Adipocyte (in vitro differentiated cells): Measurements from ENCODE around the gene HDAC11.
"Not testable (repeated sequence)": the region's sequence is repeated elsewhere in the genome, so short reads cannot be mapped to it uniquely, and the experiment has no call there.

Source experiments
- DNase-seq: peaks from one replicate; pipeline ENCODE4 v3.0.0-alpha.2; 2015; ENCODE audit warnings: low read depth
- H3K27me3 ChIP-seq: replicated peaks from 2 replicates; pipeline ENCODE4 v1.7.0; 2013; ENCODE audit warnings: mild to moderate bottlenecking, low read length, moderate library complexity; ENCODE audit not compliant: control insufficient read depth, insufficient read depth
- H3K36me3 ChIP-seq: 2 replicates; pipeline ENCODE4 v1.7.0; 2013; ENCODE audit warnings: low read length, mild to moderate bottlenecking, moderate library complexity; ENCODE audit not compliant: control insufficient read depth, insufficient read depth, severe bottlenecking
- H3K4me1 ChIP-seq: 2 replicates; pipeline ENCODE4 v1.7.0; 2013; ENCODE audit warnings: mild to moderate bottlenecking, low read length, moderate library complexity; ENCODE audit not compliant: control insufficient read depth, insufficient read depth
- H3K4me3 ChIP-seq: 2 replicates; pipeline ENCODE4 v1.7.0; 2013; ENCODE audit warnings: mild to moderate bottlenecking, low read length, moderate library complexity
- H3K9ac ChIP-seq: 2 replicates; pipeline ENCODE4 v1.7.0; 2013; ENCODE audit warnings: mild to moderate bottlenecking, low read length, moderate library complexity
- H3K9me3 ChIP-seq: 2 replicates; pipeline ENCODE4 v1.7.0; 2013; ENCODE audit warnings: mild to moderate bottlenecking, low read length, moderate library complexity; ENCODE audit not compliant: control insufficient read depth

HDAC11 gene

GRCh38 chr3:13479582-13480339, at the start of gene HDAC11:
HDAC11 (plus strand) TSS chr3:13480306; CDS start chr3:13480348, 42 bp downstream.
- Histone ChIP-seq H3K9ac (peak within 1 kb of the TSS; percentile 92), H3K27me3 (peaks cover 2% of the 10 kb centered on the region), H3K36me3 (no peaks in the 10 kb centered on the region), H3K9me3 (no peaks in the 10 kb centered on the region), H3K4me1 (peaks cover 19% of the 10 kb centered on the region), H3K4me3 (peak within 1 kb of the TSS; percentile 83)
- DNase-seq: peak; percentile 99

GRCh38 chr3:13430411-13430875, 49.7 kb upstream of the HDAC11 start:
- H3K36me3 ChIP-seq, H3K9me3 ChIP-seq, DNase-seq, H3K4me3 ChIP-seq, H3K9ac ChIP-seq, H3K4me1 ChIP-seq: not testable (repeated sequence)
- peaks cover 13% of the 10 kb centered on the region for H3K27me3 ChIP-seq

DNA sequence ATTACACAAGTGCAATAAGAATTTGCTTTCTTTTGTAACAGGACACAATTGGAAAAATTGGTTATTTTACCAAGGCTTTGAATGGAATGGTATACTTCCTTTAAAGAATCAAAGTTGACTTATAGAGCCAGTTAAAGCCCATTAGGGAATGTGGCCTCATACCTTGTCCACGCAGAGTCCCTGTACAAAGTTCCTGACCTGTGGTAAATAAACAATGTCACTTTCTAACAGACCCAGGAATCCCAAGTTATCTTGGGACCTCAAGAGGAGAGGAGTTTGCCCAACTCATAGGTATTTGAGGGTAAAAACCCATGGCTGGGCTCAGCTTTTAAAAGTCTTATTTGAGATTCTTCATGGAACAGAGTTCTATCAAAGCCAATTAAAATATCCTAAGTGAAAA, 48.0 kb upstream of the HDAC11 start:
- peaks cover 23% of the 10 kb centered on the region for H3K27me3 ChIP-seq
- H3K36me3 ChIP-seq: no peaks in the 10 kb centered on the region
- no peak for DNase-seq
- H3K4me3 ChIP-seq: no peak overlapping the region
- H3K9me3 ChIP-seq: peaks cover 4% of the 10 kb centered on the region
- no peaks in the 10 kb centered on the region for H3K4me1 ChIP-seq
- no peak overlapping the region for H3K9ac ChIP-seq

- Histone ChIP-seq H3K4me1 (no peaks in the 10 kb centered on the region), H3K4me3 (no peak overlapping the region), H3K36me3 (no peaks in the 10 kb centered on the region), H3K9ac (no peak overlapping the region), H3K9me3 (peaks cover 4% of the 10 kb centered on the region), H3K27me3 (peaks cover 20% of the 10 kb centered on the region)
- DNase-seq: no peak
These were observed 46.2 kb upstream of the HDAC11 start for GRCh38 chr3:13433912-13434311.

DNA sequence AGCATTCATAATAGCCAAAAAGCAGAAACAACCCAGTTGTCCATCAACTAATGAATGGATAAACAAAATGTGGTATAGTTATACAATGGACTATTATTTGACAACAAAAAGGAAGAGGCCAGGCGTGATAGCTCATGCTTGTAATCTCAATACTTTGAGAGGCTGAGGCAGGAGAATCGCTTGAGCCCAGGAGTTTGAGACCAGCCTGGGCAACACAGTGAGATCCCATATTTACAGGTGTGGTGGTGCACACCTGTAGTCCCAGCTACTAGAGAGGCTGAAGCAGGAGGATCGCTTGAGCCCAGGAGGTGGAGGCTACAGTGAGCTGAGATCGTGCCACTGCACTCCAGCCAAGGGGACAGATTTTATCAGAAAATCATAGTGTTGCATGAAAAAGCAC, 43.9 kb upstream of the HDAC11 start:
- H3K4me1 ChIP-seq, H3K36me3 ChIP-seq, DNase-seq, H3K9me3 ChIP-seq, H3K4me3 ChIP-seq, H3K9ac ChIP-seq: not testable (repeated sequence)
- peaks cover 21% of the 10 kb centered on the region for H3K27me3 ChIP-seq

DNA sequence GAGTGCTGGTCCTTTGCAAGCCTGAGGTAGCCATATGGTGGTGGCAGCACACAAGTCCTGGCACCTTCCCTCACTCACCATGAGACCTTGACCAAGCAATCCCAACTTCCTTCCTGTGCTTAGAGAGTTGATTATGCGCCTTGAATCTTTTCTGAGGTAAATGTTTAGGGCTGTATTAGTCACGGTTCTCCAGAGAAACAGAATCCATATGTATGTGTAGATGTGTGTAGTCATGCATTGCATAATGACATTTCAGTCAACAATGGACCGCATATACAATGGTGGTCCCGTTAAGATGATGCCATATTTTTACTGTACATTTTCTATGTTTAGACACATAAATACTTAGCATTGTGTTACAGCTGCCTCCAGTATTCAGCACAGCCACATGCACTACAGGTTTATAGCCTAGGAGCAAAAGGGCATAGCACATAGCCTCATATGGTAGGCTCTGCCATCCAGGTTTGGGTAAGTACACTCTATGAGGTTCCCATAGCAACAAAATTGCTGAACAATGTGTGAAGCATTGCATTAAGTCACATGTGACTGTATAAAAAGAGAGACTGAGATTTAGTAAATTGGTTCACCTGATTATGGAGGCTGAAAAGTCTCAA, 39.8 kb upstream of the HDAC11 start:
- H3K4me1 ChIP-seq: no peaks in the 10 kb centered on the region
- H3K4me3 ChIP-seq: no peak overlapping the region
- H3K36me3 ChIP-seq: no peaks in the 10 kb centered on the region

DNA sequence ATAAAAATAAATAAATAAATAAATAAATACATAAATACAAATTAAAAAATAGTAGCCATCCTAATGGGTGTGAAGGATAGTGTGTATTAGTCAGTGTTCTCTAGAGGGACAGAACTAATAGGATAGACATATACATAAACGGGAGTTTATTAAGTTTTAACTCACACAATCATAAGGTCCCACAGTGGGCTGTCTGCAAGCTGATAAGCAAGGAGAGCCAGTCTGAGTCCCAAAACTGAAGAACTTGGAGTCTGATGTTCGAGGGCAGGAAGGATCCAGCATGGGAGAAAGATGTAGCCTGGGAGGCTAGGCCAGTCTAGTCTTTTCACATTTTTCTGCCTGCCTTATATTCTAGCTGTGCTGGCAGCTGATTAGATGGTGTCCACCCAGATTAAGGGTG, 37.2 kb upstream of the HDAC11 start:
- not testable (repeated sequence) for H3K9me3 ChIP-seq, DNase-seq, H3K9ac ChIP-seq, H3K4me1 ChIP-seq, H3K27me3 ChIP-seq, H3K4me3 ChIP-seq, H3K36me3 ChIP-seq

More for the DNA sequence above, 39.8 kb upstream of the HDAC11 start:
- Histone ChIP-seq H3K9ac (no peak overlapping the region), H3K9me3 (no peaks in the 10 kb centered on the region), H3K27me3 (peaks cover 20% of the 10 kb centered on the region)
- DNase-seq: no peak

DNA sequence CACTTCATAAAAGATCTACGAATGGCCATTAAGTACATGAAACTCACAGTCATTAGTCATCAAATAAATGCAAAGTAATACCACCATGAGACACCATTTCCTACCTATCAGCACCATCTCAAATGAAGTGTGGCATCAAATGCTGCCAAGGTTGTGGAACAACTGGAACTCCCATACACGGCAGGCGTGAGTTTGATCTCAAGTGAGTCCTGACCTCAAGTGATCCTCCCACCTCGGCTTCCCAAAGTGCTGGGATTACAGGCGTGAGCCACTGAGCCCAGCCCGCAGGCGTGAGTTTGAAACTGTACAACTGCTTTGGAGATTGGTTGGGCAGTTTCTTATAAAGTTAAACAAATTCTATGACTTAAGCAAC, 28.8 kb upstream of the HDAC11 start:
- no peak for DNase-seq
- peak overlapping the region; percentile 75 for H3K9ac ChIP-seq
- H3K9me3 ChIP-seq: no peaks in the 10 kb centered on the region
- peaks cover 10% of the 10 kb centered on the region for H3K4me1 ChIP-seq
- no peaks in the 10 kb centered on the region for H3K27me3 ChIP-seq
- H3K36me3 ChIP-seq: no peaks in the 10 kb centered on the region
- H3K4me3 ChIP-seq: peak overlapping the region; percentile 83

DNA sequence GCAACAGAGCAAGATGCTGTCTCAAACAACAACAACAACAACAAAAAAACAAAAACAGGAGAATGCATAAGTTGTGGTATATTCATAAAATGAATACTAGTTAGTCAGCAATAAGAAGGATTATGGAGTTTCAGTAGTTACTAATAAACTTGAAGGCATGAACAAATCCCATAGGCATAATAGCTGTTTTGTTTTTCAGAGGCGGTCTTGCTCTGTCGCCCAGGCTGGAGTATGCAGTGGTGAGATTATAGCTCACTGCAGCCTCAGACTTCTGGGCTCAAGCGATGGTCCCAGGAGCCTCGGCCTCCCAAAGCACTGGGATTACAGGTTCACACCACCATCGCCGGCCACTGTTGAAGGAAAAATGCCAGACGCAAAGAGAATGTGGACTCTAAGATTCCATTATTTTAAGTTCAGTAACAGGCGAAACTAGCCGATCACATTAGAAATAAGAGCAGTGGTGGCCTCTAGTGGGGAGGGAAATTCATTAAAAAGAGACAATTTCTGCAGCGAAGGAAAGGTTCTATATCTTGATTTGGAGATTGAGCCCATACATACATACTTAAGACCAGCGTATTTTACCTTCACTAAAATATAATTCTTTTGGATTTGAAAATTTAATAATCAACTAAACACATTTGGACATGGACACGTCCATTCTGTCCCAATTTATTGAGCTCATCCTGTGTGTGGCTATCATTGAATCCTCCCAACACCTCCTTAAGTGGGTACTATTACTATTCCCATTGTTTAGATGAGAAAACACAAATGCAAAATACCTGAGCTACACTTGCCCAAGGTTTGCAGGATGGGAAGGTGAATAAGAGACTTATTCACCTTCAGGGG, 27.4 kb upstream of the HDAC11 start:
- peaks cover 10% of the 10 kb centered on the region for H3K4me1 ChIP-seq
- no peaks in the 10 kb centered on the region for H3K36me3 ChIP-seq
- H3K27me3 ChIP-seq: no peaks in the 10 kb centered on the region
- H3K4me3 ChIP-seq: peak overlapping the region; percentile 83
- peak; percentile 82 for DNase-seq
- H3K9ac ChIP-seq: peak overlapping the region; percentile 75
- no peaks in the 10 kb centered on the region for H3K9me3 ChIP-seq

- no peaks in the 10 kb centered on the region for H3K36me3 ChIP-seq
- no peak overlapping the region for H3K4me3 ChIP-seq
- peaks cover 13% of the 10 kb centered on the region for H3K4me1 ChIP-seq
- peaks cover 16% of the 10 kb centered on the region for H3K27me3 ChIP-seq
- no peaks in the 10 kb centered on the region for H3K9me3 ChIP-seq
- H3K9ac ChIP-seq: no peak overlapping the region
- DNase-seq: peak; percentile 11
These were observed 24.5 kb upstream of the HDAC11 start for GRCh38 chr3:13455644-13456043.

DNA sequence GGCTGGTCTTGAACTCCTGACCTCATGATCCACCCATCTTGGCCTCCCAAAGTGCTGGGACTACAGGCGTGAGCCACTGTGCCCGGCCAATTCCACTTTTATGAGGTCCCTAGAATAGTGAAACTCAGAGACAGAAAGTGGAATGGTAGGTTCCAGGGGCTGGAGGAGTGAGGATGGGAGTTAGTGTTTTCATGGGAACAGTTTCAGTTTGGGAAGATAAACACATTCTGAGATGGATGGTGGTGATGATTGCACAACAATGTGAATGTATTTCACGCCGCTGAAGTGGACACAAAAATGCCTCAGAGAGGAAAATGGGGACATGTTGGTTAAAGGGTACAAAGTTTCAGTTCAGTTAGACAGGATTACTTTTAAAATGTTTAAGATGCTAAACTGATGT, 22.5 kb upstream of the HDAC11 start:
- H3K9me3 ChIP-seq: no peaks in the 10 kb centered on the region
- H3K4me1 ChIP-seq: peaks cover 5% of the 10 kb centered on the region
- no peak overlapping the region for H3K4me3 ChIP-seq
- DNase-seq: no peak
- no peak overlapping the region for H3K9ac ChIP-seq
- peaks cover 22% of the 10 kb centered on the region for H3K27me3 ChIP-seq
- H3K36me3 ChIP-seq: no peaks in the 10 kb centered on the region
